ENCODE data around the gene APOL6.

The APOL6 gene

DNA sequence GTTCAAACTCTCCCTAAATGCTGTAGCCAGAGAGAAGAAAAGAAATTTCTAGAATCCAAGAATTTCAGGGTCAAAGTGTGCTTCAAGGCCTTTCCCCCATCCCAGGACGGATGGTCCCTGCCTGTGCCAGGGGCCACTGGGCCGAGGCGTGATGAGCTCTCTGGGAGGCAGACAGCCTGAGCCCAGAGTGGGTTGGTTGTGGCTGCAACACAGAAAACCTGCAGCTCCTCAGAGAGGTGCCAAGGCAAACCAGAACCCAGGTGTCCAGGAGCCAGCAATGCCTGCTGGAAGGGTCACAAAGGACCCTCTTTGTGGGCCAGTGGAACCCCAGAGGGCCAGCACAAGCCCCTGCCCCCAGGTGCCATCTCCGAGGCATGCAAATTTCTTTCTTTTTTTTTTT lies 2.6 kb upstream of the APOL6 start:
- DNase-seq (ENCODE audit: low read depth), result no peak
- TF ChIP-seq, protein P1, sequence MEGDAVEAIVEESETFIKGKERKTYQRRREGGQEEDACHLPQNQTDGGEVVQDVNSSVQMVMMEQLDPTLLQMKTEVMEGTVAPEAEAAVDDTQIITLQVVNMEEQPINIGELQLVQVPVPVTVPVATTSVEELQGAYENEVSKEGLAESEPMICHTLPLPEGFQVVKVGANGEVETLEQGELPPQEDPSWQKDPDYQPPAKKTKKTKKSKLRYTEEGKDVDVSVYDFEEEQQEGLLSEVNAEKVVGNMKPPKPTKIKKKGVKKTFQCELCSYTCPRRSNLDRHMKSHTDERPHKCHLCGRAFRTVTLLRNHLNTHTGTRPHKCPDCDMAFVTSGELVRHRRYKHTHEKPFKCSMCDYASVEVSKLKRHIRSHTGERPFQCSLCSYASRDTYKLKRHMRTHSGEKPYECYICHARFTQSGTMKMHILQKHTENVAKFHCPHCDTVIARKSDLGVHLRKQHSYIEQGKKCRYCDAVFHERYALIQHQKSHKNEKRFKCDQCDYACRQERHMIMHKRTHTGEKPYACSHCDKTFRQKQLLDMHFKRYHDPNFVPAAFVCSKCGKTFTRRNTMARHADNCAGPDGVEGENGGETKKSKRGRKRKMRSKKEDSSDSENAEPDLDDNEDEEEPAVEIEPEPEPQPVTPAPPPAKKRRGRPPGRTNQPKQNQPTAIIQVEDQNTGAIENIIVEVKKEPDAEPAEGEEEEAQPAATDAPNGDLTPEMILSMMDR (IDR thresholded peaks at IDR 0.05; ENCODE audit: control insufficient read depth, extremely low read depth, insufficient read depth), result no peak
- H3K4me3 ChIP-seq (ENCODE audit: low read depth, low read length), result no peak overlapping the region

DNA sequence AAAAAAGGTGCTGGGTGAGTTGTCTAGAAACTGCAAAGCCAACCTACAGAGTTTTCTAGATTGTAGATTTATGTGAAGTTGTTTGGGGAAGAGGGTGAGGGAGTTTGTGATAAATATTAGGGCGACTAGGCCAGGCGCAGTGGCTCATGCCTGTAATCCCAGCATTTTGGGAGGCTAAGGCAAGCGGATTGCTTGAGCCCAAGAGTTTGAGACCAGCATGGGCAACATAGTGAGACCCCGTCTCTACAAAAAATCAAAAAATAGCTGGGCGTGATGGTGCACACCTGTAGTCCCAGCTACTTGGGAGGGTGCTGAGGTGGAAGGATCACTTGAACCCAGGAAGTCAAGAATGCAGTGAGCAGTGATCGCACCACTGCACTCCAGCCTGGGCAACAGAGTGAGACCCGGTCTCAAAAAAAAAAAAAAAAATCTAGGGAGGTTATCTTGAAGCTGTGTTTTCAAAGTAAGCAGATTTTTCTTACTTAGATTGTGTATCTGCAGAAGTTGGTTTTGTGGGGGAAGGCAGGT lies 844 bp downstream of the APOL6 start:
- TF ChIP-seq, protein P1 (IDR thresholded peaks at IDR 0.05; ENCODE audit: control insufficient read depth, extremely low read depth, insufficient read depth), result no peak
- no peak overlapping the region for H3K4me3 ChIP-seq (ENCODE audit: low read depth, low read length)
- no peak for DNase-seq (ENCODE audit: low read depth)

DNA sequence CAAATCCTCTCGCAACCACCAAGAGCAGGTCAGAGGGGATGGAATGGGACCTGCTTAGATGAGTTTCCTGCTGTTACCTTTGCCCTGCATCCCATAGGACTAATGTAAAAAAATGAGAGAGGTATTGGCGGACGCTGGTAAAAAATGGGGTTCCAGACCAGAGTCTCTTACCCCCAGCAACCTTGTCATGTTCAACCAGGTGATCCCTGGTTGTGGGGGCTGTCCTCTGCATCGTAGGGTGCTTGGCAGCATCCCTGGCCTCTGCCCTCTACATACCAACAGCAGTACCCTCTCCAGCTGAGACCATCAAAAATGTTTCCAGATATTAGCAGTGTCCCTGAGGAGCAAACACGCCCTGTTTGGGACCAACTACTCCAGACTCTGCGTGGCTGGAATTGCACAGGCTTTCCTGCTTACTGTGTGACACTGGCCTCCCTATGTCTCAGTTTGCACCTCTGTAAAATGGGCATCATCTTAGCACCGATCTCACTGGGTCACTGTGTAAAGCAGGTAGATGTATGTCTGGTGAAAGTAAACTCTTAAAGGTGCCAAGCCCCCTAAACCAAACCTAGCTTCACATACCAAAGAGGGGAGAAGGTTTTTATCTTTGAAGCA lies 1.5 kb downstream of the APOL6 start:
- TF ChIP-seq, protein P1 (IDR thresholded peaks at IDR 0.05; ENCODE audit: control insufficient read depth, extremely low read depth, insufficient read depth), result no peak
- no peak for DNase-seq (ENCODE audit: low read depth)
- no peak overlapping the region for H3K4me3 ChIP-seq (ENCODE audit: low read depth, low read length)

DNA sequence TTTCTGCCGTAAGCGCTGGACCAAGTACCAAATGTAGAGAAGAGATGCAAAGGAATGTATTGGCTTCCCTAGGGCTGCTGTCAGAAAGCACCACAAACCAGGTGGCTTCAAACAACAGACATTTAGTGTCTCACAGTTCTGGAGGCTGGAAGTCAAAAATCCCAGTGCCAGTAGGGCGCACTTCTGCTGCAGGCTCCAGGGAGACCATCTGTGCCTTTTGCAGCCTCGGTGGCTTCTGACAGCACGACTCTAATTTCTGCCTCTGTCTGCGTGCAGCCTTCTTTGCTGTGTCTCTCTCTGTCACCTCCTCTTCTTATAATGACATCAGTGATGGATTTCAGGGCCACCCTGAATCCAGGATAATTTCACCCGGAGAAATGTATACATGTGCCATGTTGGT lies 2.8 kb downstream of the APOL6 start:
- DNase-seq (ENCODE audit: low read depth), result no peak
- TF ChIP-seq, protein P1 (IDR thresholded peaks at IDR 0.05; ENCODE audit: control insufficient read depth, extremely low read depth, insufficient read depth), result no peak
- H3K4me3 ChIP-seq (ENCODE audit: low read depth, low read length), result no peak overlapping the region

DNA sequence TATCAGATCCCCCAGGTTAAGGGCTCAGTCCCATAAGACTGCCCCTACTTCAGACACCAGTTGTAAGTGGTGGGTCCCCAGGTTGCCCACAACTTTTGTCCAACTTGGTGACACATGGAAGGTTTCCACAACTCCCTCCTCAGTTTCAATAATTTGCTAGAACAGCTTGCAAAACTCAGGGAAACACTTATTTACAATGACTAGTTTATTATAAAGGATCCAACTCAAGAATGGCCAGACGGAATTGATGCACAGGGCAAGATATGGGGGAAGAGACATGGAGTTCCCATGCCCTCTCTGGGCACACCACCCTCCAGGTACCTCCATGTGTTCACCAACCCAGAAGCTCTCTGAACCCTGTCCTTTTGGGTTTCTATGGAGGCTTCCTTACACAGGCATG lies 5.6 kb downstream of the APOL6 start:
- no peak overlapping the region for H3K4me3 ChIP-seq (ENCODE audit: low read depth, low read length)
- TF ChIP-seq, protein P1 (IDR thresholded peaks at IDR 0.05; ENCODE audit: control insufficient read depth, extremely low read depth, insufficient read depth), result no peak
- DNase-seq (ENCODE audit: low read depth), result no peak

DNA sequence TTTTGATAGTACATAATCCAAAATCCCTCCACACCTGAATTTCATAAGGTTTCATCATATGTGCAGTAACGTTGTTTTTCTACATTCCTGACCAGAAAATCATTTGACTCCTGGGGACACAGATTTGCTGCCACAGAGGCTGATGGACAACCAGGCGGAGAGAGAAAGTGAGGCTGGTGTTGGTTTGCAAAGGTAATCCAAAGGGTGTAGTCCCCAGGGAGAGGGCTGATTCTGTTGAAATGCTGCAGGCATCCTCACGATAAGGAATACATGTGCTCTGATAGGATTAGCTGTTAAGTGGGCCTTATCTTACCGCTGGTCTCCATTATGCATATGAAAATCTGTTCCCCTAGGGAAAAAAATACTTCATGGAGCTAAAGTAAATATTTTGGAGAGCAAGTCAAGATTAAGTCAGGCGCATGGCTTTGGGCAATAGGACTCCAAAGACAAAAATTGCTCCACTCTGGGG lies 8.1 kb downstream of the APOL6 start:
- TF ChIP-seq, protein P1 (IDR thresholded peaks at IDR 0.05; ENCODE audit: control insufficient read depth, extremely low read depth, insufficient read depth), result no peak
- no peak for DNase-seq (ENCODE audit: low read depth)
- no peak overlapping the region for H3K4me3 ChIP-seq (ENCODE audit: low read depth, low read length)

Measured in LNCaP clone FGC (cell line).